Measurements from ENCODE around the gene D2HGDH.

DNA sequence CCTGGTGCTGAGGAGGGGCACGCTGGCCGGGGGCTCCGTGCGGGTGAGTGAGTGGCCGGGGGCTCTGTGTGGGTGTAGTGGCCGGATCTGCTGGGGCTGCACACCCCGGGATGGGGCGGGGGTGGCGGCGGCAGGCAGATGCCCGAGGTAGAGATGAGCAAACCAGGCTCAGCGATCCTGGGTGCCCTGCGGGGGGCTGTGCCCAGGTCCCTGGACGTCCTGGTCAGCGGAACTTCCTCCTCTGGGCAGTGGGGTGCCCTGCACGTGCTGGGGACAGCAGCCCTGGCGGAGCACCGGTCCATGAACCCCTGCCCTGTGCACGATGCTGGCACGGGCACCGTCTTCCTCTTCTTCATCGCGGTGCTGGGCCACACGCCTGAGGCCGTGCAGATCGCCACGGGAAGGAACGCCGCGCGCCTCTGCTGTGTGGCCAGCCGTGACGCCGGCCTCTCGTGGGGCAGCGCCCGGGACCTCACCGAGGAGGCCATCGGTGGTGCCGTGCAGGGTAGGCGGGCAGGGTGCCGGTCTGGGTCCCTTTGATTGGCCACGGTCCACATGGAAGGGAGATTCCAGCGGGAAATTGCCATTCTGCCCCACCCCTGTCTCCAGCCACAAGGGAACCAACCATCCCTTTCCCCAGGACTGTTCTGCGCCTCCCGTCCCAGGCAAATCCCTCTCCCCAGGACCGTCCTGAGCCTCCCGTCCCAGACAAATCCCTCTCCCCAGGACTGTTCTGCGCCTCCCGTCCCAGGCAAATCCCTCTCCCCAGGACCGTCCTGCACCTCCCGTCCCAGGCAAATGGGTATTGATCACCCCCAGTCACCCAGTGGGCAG lies 80.4 kb downstream of the D2HGDH start:
- TF ChIP-seq, protein P1, sequence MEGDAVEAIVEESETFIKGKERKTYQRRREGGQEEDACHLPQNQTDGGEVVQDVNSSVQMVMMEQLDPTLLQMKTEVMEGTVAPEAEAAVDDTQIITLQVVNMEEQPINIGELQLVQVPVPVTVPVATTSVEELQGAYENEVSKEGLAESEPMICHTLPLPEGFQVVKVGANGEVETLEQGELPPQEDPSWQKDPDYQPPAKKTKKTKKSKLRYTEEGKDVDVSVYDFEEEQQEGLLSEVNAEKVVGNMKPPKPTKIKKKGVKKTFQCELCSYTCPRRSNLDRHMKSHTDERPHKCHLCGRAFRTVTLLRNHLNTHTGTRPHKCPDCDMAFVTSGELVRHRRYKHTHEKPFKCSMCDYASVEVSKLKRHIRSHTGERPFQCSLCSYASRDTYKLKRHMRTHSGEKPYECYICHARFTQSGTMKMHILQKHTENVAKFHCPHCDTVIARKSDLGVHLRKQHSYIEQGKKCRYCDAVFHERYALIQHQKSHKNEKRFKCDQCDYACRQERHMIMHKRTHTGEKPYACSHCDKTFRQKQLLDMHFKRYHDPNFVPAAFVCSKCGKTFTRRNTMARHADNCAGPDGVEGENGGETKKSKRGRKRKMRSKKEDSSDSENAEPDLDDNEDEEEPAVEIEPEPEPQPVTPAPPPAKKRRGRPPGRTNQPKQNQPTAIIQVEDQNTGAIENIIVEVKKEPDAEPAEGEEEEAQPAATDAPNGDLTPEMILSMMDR (IDR thresholded peaks at IDR 0.05; ENCODE audit: borderline replicate concordance, extremely low read depth, low read length, poor library complexity, severe bottlenecking), result no peak
- no peak for TF ChIP-seq EZH2 (IDR thresholded peaks at IDR 0.05; ENCODE audit: borderline replicate concordance, low read depth, low read length, severe bottlenecking)
